Measurements from ENCODE around the gene MRGPRD.

- TF ChIP-seq, protein P1, sequence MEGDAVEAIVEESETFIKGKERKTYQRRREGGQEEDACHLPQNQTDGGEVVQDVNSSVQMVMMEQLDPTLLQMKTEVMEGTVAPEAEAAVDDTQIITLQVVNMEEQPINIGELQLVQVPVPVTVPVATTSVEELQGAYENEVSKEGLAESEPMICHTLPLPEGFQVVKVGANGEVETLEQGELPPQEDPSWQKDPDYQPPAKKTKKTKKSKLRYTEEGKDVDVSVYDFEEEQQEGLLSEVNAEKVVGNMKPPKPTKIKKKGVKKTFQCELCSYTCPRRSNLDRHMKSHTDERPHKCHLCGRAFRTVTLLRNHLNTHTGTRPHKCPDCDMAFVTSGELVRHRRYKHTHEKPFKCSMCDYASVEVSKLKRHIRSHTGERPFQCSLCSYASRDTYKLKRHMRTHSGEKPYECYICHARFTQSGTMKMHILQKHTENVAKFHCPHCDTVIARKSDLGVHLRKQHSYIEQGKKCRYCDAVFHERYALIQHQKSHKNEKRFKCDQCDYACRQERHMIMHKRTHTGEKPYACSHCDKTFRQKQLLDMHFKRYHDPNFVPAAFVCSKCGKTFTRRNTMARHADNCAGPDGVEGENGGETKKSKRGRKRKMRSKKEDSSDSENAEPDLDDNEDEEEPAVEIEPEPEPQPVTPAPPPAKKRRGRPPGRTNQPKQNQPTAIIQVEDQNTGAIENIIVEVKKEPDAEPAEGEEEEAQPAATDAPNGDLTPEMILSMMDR (IDR thresholded peaks at IDR 0.05), result no peak
- TF ChIP-seq EZH2 (IDR thresholded peaks at IDR 0.05) (no peak), EZH2phosphoT487 (IDR thresholded peaks at IDR 0.05) (no peak)
Measured at GRCh38 chr11:68942751-68943271, 38.0 kb downstream of the MRGPRD start.

Measured in neural progenitor cell (in vitro differentiated cells).